Stimulated activated CD8-positive, alpha-beta memory T cell treated with anti-CD3 and anti-CD28 coated beads, Interleukin-4, amount 100 ng/mL, for 4 hours (primary cell): ENCODE results near the gene TMEM62.

ENCODE experiments used
- DNase-seq, 2 donors: peaks; one replicate each; pipeline ENCODE4 v3.0.0-alpha.2; 2020; ENCODE audit warnings: low read depth in 2 of 2, low spot score in 1 of 2

The TMEM62 gene

DNA sequence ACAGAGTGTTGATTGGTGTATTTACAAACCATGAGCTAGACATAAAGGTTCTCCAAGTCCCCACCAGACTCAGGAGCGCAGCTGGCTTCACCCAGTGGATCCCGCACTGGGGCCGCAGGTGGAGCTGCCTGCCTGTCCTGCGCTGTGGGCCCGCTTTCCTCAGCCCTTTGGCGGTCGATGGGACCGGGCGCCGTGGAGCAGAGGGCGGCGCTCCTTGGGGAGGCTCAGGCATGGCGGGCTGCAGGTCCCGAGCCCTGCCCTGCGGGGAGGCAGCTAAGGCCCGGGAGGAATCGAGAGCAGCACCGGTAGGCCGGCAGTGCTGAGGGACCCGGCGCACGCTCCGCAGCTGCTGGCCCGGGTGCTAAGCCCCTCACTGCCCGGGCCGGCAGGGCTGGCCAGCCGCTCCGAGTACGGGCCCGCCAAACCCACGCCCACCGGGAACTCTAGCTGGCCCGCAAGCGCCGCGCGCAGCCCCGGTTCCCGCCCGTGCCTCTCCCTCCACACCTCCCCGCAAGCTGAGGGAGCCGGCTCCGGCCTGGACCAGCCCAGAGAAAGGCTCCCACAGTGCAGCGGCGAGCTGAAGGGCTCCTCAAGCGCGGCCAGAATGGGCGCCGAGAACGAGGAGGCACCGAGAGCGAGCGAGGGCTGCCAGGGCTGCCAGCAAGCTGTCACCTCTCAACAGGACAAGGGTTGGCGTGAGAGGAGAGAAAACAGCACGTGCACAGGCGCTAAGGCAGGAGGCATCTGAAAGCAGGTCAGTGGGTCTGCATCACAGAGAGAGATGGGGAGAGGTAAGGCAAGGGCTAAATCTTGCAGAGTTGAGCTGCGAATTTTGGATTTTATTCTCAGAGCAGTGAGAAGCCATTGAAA lies 93.3 kb downstream of the TMEM62 start:
- no peak for DNase-seq

DNA sequence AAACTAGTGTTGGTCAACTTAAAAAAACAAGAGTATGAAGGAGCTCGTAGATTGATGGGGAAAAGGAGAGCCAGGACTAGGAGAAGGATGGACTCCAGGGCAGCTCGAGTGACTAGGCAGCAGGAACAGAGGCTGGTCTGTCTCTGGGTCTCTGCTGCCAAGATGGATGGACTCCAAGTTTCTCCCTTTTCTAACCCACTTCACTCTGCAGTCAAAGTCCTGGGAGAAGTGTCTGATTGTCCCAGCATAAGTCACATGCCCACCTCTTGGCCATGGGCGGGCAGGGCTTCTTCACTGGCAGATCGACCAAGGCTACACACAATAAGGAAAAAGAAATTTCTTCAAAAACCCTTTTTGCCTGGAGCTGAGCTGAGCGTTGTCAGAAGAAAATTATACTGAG lies 96.6 kb downstream of the TMEM62 start:
- no peak for DNase-seq

DNA sequence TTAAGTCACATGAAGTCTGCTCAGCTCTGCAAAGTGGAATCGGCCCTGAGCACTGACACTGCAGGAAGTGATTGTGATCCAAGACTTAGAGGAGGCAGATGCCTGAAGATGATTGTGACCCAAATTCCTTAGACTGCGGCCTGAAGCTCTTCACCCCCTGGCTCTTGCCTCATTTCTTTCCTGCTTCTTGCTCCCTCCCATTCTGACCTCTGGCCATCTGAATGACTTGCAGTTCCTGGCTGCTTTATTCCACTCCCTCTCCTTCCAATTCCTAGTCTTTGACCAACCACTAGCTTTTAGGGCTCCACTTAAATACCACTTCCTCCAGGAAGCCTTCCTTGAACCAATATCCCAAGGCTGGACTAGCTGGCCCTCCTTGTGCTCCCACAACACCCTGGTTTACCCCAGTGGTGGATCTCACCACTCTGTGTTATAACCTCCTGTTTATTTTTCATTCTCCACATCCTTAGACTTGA lies 97.3 kb downstream of the TMEM62 start:
- DNase-seq: no peak

DNA sequence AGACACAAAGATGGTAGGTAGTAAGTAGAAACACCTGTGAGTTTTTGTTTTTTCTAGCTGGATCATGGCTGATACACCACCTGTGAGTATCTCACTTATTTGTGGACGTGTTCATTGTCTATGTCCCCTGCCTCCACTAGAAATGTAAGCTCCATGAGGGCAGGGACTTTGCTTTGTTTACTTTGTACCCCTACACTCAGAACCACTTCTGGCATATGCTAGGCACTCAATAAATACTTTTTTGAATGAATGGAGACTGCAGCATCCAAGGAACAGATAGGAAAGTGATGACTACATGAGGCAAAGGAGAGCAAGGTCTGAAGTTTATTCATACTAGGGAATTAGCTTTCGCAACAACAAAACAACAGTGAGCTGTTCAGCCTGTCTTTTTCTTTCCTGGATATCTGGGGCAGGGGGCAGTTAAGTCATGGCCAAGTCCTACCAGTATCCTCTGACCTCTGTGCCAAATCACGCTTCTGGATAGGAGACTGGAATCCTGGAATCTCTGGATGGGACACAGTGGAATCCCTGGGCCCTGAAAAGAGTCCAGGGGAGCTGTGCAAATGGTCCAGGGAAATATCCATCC lies 99.0 kb downstream of the TMEM62 start:
- no peak for DNase-seq
